Stimulated activated CD8-positive, alpha-beta memory T cell treated with anti-CD3 and anti-CD28 coated beads, Interleukin-4, amount 100 ng/mL, for 24 hours (primary cell): ENCODE data around the gene C6orf118.

Source experiments
- DNase-seq: peaks from one replicate; pipeline ENCODE4 v3.0.0-alpha.2; 2020; ENCODE audit warnings: low read depth

The C6orf118 gene

GRCh38 chr6:165244524-165245247 lies 64.7 kb downstream of the C6orf118 start:
- no peak for DNase-seq

DNA sequence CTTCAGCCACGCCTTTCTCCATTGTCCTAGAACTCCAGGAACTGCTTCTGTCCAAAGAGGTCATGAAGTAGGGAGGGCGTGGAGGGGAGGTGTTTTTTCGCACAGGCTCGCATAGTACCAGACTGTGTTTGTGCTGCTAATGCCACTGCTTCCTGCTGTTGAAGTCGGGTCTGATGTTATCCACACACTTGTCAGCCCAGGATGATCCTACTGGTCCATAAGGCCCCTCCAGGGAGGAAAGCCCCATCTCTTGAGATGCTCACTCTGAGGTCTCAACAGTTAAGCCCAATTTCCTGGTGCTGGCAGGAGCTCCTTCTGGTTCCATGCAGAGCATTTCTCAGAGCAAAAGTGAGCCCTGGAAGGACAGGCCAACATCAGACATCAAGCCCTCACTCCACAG lies 65.6 kb downstream of the C6orf118 start:
- no peak for DNase-seq

DNA sequence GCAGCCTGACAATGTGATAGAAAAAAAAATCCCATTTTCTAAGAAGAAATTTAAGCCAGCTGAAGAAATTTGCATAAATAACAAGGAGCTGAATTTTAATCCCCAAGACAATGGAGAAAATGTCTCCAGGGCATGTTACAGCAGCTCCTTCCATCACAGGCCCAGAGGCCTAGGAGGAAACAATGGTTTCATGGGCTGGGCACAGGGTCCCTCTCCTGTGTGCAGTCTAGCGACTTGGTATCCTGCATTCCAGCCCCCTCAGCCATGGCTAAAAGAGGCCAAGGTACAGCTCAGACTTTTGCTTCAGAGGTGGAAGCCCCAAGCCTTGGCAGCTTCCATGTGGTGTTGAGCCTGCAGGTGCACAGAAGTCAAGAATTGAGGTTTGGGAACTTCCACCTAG lies 73.1 kb downstream of the C6orf118 start:
- no peak for DNase-seq

- no peak for DNase-seq
Measured at GRCh38 chr6:165232731-165233488, 76.5 kb downstream of the C6orf118 start.

DNA sequence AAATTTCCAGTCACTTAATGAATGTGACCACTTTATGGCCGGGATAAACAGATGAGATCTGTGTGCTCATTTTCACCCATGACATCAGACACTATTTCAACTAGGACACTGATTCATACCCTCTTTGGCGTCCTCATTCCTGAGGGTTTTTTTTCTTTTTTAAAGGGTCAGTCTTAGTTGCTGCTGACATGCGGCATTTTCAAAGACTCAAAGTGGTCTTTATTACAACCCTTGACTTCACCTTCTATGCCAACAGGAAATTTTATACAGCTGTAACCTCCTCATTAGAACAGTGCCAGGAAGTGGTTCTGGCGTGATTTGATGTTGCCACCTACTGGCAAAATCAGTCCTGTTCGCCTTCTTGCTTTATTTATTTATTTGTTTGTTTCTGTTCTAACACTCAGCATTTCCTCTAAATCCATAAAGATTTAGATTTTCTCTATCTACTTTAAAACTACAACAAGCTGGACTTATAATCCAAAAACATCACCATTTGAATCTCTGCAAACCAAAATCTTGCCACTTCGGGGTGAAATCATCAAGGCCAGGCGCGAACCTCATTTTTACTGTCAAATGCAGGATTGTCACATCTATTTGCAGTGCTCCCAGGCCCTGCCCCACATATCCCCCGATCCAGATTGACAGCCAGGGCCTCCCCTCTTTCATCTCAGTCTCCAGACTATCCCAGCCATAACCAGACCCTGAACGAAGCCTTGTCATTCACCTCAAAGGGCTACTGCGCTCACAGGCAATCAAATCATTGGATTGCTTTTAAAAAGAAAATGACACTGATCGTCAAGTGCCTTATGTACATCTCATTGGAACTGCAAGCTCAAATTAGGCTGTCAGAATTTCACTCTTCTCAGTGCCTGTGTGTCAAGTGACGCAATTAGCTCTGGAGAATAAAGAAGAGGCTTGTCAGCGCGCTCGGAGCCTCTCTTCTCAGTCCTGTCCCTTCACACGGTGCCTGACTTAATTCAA lies 77.5 kb downstream of the C6orf118 start:
- DNase-seq = no peak

DNA sequence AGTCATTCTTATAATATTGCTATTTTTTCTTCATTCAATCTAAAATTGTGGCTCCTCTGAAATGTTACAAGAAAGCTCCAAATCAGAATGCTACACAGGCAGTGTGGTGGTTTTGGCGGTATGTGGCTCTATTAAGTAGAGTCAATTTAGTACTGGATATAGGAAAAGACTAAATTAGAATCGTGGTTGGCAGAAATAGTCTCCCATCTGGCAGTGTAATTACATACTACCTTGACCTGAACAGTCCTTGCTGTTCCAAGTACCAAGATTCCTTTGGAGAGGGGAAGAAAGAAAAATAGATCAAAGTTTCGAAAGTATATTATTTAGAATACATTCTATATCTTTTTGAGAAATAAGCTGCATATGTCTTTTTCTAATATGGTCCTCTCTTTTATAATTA lies 78.2 kb downstream of the C6orf118 start:
- no peak for DNase-seq
